A673 (cell line): ENCODE data around the gene TLCD1. TPM values are rescaled to one million over a fixed set of nuclear protein-coding genes. Genes with fewer than 3 reads are reported as not detected.

Experiments
- BruUV-seq: library from RNA; stranded (reverse); fragments of 400-500 nt; replicated peaks from 2 replicates; lab custom pipeline; 2021; lab: Mats Ljungman, UMichigan
- CTCF ChIA-PET: fragments of 300-600 bp; sonication (Branson Sonifier 250); formaldehyde crosslinking; loops from one replicate; lab custom pipeline; 2022; ENCODE audit warnings: antibody characterized with exemption; lab: Charles Lee
- POLR2A ChIA-PET: fragments of 300-600 bp; sonication (Branson Sonifier 250); formaldehyde crosslinking; loops from one replicate; lab custom pipeline; 2022; ENCODE audit warnings: antibody characterized with exemption; ENCODE audit not compliant: low non-redundant PET; lab: Charles Lee
- DNase-seq: peaks from one replicate; pipeline ENCODE4 v3.0.0-alpha.2; 2015; ENCODE audit warnings: low spot score
- H3K27ac ChIP-seq: fragments of 200-600 bp; sonication (generic); 2 replicates; pipeline ENCODE4 v1.5.1; 2016; ENCODE audit warnings: mixed run types, low read depth, mild to moderate bottlenecking, mixed read lengths, antibody characterized with exemption, low read length; ENCODE audit not compliant: poor library complexity, severe bottlenecking
- H3K27me3 ChIP-seq: fragments of 200-600 bp; sonication (generic); replicated peaks from 2 replicates; pipeline ENCODE4 v1.6.1; 2017; ENCODE audit warnings: mixed run types, low read depth, mild to moderate bottlenecking, mixed read lengths, antibody characterized with exemption, low read length; ENCODE audit not compliant: insufficient read depth, poor library complexity
- H3K36me3 ChIP-seq: fragments of 200-600 bp; sonication (generic); 2 replicates; pipeline ENCODE4 v1.6.1; 2016; ENCODE audit warnings: mixed run types, mild to moderate bottlenecking, mixed read lengths, antibody characterized with exemption, low read length; ENCODE audit not compliant: insufficient read depth, poor library complexity, severe bottlenecking
- H3K4me1 ChIP-seq: fragments of 200-600 bp; sonication (generic); 2 replicates; pipeline ENCODE4 v1.6.1; 2017; ENCODE audit warnings: mixed run types, mild to moderate bottlenecking, mixed read lengths, antibody characterized with exemption, low read length; ENCODE audit not compliant: insufficient read depth, poor library complexity, severe bottlenecking
- H3K4me3 ChIP-seq: fragments of 200-600 bp; sonication (generic); 2 replicates; pipeline ENCODE4 v1.5.1; 2016; ENCODE audit warnings: low read depth, mixed run types, mild to moderate bottlenecking, mixed read lengths, low read length; ENCODE audit not compliant: poor library complexity, severe bottlenecking
- H3K9me3 ChIP-seq: fragments of 200-600 bp; sonication (generic); 2 replicates; pipeline ENCODE4 v1.6.1; 2016; ENCODE audit warnings: mixed run types, low read depth, mild to moderate bottlenecking, mixed read lengths, antibody characterized with exemption, low read length; ENCODE audit not compliant: poor library complexity, severe bottlenecking
- EZH2 ChIP-seq: fragments of 200-600 bp; sonication (generic); IDR thresholded peaks from 2 replicates; pipeline ENCODE4 v1.6.1; 2017; ENCODE audit warnings: borderline replicate concordance, low read depth, mild to moderate bottlenecking, mixed read lengths, antibody characterized with exemption, low read length; ENCODE audit not compliant: poor library complexity, severe bottlenecking
- intact Hi-C: fragments of 100-400 bp; cut with micrococcal nuclease; formaldehyde crosslinking; loops from one replicate; pipeline ENCODE4 v1.10.0; 2022; ENCODE audit not compliant: unreplicated experiment
- total RNA-seq: library from RNA; stranded (reverse); gene quantifications from 2 replicates; pipeline ENCODE4 v1.2.3, GENCODE V29; 2021
- TF ChIP-seq, protein P1 (sequence below): fragments of 300-800, 200-600 bp; sonication (generic); conservative IDR thresholded peaks from 2 replicates; pipeline ENCODE4 v1.5.1; 2017; ENCODE audit warnings: low read depth, mild to moderate bottlenecking, antibody characterized with exemption, low read length, moderate library complexity, mixed read lengths

The TLCD1 gene
- total RNA-seq, 1 experiment from 2014 or later = 3.8 TPM

DNA sequence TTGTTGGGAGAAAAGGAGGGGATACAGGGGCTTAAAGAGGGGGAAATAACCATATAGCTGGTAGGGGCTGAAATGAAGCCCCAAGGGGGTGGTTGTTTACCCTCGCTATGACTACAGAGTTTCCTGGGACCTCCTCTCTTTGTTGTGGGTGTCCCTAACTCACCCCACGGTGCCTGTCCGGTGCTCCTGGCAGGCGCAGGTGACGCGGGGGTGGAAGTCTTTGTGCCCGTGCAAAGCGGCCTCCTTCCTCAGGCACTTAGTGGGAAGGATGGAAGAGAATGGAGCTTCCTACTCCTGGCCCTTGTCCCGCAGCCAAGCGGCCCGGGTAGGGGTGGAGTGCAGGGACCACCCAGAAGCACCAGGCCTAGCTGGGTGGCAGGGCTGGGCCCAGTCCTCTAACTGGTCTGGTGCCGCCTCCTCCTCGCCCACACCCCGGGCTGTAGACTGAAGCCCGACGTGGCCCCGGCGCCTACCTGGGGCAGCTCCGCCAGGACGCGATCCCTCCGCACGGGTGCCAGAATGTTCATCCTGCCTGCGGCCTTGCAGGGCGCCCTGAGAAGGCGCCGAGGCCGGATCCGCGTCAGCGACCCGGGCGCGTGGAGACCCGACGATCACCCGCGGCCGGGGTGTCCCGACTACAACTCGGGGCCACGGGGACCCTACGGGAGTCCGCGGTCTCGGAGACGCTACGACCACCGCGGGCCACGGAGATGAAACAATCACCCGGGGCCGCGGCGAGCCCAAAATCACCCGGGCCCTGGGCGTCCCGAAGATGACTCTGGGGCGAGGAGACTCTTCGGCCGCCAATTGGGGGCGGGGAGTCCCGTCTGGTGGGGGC, 9.1 kb downstream of the TLCD1 start:
- Histone ChIP-seq H3K27me3 (no peaks in the 10 kb centered on the region), H3K4me3 (peak overlapping the region; percentile 97), H3K27ac (peak overlapping the region; percentile 97), H3K9me3 (no peaks in the 10 kb centered on the region), H3K36me3 (peaks cover 44% of the 10 kb centered on the region), H3K4me1 (peaks cover 32% of the 10 kb centered on the region)
- peak; percentile 43 for DNase-seq
- TF ChIP-seq, protein P1, sequence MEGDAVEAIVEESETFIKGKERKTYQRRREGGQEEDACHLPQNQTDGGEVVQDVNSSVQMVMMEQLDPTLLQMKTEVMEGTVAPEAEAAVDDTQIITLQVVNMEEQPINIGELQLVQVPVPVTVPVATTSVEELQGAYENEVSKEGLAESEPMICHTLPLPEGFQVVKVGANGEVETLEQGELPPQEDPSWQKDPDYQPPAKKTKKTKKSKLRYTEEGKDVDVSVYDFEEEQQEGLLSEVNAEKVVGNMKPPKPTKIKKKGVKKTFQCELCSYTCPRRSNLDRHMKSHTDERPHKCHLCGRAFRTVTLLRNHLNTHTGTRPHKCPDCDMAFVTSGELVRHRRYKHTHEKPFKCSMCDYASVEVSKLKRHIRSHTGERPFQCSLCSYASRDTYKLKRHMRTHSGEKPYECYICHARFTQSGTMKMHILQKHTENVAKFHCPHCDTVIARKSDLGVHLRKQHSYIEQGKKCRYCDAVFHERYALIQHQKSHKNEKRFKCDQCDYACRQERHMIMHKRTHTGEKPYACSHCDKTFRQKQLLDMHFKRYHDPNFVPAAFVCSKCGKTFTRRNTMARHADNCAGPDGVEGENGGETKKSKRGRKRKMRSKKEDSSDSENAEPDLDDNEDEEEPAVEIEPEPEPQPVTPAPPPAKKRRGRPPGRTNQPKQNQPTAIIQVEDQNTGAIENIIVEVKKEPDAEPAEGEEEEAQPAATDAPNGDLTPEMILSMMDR = no peak
- TF ChIP-seq EZH2 = no peak
- ChIA-PET POLR2A (interaction anchor here (0.6 kb wide), 1 partner anchor 126 kb away, joined by 5 read pairs; no protein-coding TSS in a partner anchor), CTCF (interaction anchor here (0.7 kb wide), 1 partner anchor 10 kb away, joined by 3 read pairs; no protein-coding TSS in a partner anchor)
- intact Hi-C loops = no loop called here
- BruUV-seq = no TSS peak

DNA sequence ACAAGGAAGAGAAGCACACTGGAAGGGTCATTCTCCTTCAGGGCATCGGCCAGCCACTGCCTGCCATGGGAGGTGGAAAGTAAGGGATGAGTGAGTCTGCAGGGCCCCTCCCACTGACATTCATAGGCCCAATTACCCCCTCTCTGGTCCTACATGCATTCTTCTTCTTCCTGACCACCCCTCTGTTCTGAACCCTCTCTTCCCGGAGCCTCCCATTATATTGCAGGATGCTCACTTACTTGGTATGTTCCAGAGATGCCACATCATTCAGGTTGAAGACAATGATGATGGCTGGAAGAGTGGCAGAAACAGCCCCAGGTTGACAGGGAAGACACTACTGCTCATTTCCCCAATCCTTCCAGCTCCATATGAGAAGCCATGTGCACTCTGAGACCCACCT, 10.8 kb downstream of the TLCD1 start:
- Histone ChIP-seq H3K36me3 (peaks cover 27% of the 10 kb centered on the region), H3K4me1 (peaks cover 30% of the 10 kb centered on the region), H3K27me3 (no peaks in the 10 kb centered on the region), H3K9me3 (no peaks in the 10 kb centered on the region), H3K27ac (no peak overlapping the region), H3K4me3 (no peak overlapping the region)
- intact Hi-C loops = no loop called here
- no peak for DNase-seq
- no TSS peak for BruUV-seq
- POLR2A ChIA-PET = no interaction called here
- CTCF ChIA-PET = no interaction called here
- TF ChIP-seq, protein P1 = no peak
- TF ChIP-seq EZH2 = no peak

DNA sequence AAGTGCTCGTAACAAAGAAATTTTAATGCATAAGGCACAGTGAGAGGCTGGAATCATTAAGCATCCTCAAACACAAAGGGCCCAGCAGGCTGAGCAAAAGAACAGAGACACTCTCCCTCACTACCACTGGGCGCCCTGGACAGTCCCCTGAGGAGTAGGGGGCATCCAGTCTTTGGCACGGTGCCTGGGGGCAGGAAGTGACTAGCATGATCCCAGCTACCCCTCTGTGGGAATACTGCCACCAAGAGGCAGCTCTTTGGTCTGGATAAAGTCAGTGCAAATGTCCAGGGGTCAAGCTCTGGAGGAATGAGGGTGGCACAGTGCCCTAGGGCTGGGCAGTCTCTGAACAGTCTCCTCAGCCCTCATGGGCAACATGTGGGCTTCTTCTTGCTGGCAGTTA, 11.8 kb downstream of the TLCD1 start:
- BruUV-seq = no TSS peak
- Histone ChIP-seq H3K4me3 (no peak overlapping the region), H3K9me3 (no peaks in the 10 kb centered on the region), H3K4me1 (peaks cover 29% of the 10 kb centered on the region), H3K36me3 (peaks cover 27% of the 10 kb centered on the region), H3K27me3 (no peaks in the 10 kb centered on the region), H3K27ac (no peak overlapping the region)
- intact Hi-C loops = loop anchor here (5.0 kb wide), 1 partner anchor 52 kb away; the partner anchor contains the start of genes SDF2 and SUPT6H
- CTCF ChIA-PET = no interaction called here
- POLR2A ChIA-PET = no interaction called here
- DNase-seq = no peak
- TF ChIP-seq, protein P1 = no peak
- no peak for TF ChIP-seq EZH2
